ENCODE measurements around the gene SPAAR. TPM values are rescaled to one million over a fixed set of nuclear protein-coding genes. Genes with fewer than 3 reads are reported as not detected.

Gene SPAAR
- total and polyA plus RNA-seq, 9 of the 15 experiments (the other 6 are each of a cell fraction or from before 2014, with no cell fraction given) = not detected

DNA sequence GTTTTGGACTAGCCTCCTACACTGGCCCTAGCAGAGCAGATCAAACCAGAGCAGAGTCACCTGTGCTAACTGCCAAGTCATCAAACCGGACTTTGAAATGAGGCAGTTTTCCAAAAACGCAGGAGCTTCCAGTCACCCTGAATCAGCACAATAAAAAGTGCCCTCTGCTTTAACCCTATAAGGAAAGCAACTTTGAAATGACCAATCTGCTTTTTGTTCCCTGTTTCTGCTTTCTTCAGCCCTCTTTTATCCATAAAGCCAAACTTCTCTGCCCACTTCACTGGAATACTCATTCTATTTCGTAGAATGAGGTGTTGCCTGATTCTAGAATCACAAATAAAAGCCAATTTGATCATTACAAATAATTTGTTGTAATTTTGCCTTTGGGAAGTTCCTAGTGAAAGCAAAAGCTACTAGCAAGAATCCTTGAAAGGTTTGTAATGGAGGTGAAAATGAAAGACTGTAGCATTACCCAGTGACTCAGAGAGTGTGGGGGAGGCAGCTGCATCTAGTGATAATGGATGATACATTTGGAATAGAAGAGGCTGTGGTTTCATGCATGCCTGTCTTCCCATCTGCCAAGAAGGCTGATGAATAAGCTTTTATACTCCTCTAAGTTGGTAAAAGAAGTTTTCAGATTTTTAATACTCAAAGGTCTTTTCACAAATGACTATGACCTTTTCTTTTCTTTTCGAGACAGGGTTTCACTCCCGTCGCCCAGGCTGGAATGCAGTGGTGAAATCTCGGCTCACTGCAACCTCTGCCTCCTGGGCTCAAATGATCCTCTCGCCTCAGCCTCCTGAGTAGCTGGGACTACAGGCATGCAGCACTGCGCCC is 14.9 kb downstream of the SPAAR start (continued):
- TF ChIP-seq, protein P1, sequence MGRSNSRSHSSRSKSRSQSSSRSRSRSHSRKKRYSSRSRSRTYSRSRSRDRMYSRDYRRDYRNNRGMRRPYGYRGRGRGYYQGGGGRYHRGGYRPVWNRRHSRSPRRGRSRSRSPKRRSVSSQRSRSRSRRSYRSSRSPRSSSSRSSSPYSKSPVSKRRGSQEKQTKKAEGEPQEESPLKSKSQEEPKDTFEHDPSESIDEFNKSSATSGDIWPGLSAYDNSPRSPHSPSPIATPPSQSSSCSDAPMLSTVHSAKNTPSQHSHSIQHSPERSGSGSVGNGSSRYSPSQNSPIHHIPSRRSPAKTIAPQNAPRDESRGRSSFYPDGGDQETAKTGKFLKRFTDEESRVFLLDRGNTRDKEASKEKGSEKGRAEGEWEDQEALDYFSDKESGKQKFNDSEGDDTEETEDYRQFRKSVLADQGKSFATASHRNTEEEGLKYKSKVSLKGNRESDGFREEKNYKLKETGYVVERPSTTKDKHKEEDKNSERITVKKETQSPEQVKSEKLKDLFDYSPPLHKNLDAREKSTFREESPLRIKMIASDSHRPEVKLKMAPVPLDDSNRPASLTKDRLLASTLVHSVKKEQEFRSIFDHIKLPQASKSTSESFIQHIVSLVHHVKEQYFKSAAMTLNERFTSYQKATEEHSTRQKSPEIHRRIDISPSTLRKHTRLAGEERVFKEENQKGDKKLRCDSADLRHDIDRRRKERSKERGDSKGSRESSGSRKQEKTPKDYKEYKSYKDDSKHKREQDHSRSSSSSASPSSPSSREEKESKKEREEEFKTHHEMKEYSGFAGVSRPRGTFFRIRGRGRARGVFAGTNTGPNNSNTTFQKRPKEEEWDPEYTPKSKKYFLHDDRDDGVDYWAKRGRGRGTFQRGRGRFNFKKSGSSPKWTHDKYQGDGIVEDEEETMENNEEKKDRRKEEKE (IDR thresholded peaks at IDR 0.05; ENCODE audit: borderline replicate concordance in 1 of 2, control insufficient read depth in 1 of 2, low read depth in 2 of 2, low read length in 1 of 2) = no peak
- no peak for TF ChIP-seq HDAC3 (IDR thresholded peaks at IDR 0.05; ENCODE audit: borderline replicate concordance, partially characterized antibody)
- no peak for TF ChIP-seq SP2 (IDR thresholded peaks at IDR 0.05; ENCODE audit: extremely low read depth, low read depth, low read length, poor library complexity, severe bottlenecking)
- TF ChIP-seq, protein P2, sequence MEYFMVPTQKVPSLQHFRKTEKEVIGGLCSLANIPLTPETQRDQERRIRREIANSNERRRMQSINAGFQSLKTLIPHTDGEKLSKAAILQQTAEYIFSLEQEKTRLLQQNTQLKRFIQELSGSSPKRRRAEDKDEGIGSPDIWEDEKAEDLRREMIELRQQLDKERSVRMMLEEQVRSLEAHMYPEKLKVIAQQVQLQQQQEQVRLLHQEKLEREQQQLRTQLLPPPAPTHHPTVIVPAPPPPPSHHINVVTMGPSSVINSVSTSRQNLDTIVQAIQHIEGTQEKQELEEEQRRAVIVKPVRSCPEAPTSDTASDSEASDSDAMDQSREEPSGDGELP (CRISPR knock-in tag; IDR thresholded peaks at IDR 0.05; ENCODE audit: borderline replicate concordance) = no peak; the same call in 1 of the 2 replicates
- TF ChIP-seq, protein P3, sequence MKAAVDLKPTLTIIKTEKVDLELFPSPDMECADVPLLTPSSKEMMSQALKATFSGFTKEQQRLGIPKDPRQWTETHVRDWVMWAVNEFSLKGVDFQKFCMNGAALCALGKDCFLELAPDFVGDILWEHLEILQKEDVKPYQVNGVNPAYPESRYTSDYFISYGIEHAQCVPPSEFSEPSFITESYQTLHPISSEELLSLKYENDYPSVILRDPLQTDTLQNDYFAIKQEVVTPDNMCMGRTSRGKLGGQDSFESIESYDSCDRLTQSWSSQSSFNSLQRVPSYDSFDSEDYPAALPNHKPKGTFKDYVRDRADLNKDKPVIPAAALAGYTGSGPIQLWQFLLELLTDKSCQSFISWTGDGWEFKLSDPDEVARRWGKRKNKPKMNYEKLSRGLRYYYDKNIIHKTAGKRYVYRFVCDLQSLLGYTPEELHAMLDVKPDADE (conservative IDR thresholded peaks at IDR 0.05; ENCODE audit: control insufficient read depth, low read depth, low read length) = no peak
- TF ChIP-seq ZNF282 (CRISPR knock-in tag; IDR thresholded peaks at IDR 0.05) = no peak
- TF ChIP-seq XRCC3 (IDR thresholded peaks at IDR 0.05) = no peak
- peak; percentile 71 for TF ChIP-seq STAT5A (IDR thresholded peaks at IDR 0.05; ENCODE audit: borderline replicate concordance, low read length)
- no peak for TF ChIP-seq MTF1 (CRISPR knock-in tag; IDR thresholded peaks at IDR 0.05; ENCODE audit: borderline replicate concordance)
- no peak for TF ChIP-seq ZNF77 (CRISPR knock-in tag; IDR thresholded peaks at IDR 0.05)
- peak; percentile 64 for TF ChIP-seq RBBP5 (IDR thresholded peaks at IDR 0.05; ENCODE audit: borderline replicate concordance, insufficient read depth, low read length, poor library complexity, severe bottlenecking)
- peak; percentile 91 for TF ChIP-seq EGR1 (conservative IDR thresholded peaks at IDR 0.05)
- TF ChIP-seq TAL1 (IDR thresholded peaks at IDR 0.05) = peak; percentile 80
- TF ChIP-seq HMG20A (CRISPR knock-in tag; conservative IDR thresholded peaks at IDR 0.05) = no peak
- TF ChIP-seq ZKSCAN3 (CRISPR knock-in tag; IDR thresholded peaks at IDR 0.05) = no peak
- no peak for TF ChIP-seq PURB (CRISPR knock-in tag; IDR thresholded peaks at IDR 0.05; ENCODE audit: low read depth)
- no peak for TF ChIP-seq RHOXF2B (CRISPR knock-in tag; conservative IDR thresholded peaks at IDR 0.05)
- no peak for TF ChIP-seq SRSF1 (IDR thresholded peaks at IDR 0.05; ENCODE audit: low read depth, low read length)
- peak; percentile 50; the same call in 1 of the 2 replicates for TF ChIP-seq ZNF766 (CRISPR knock-in tag; conservative IDR thresholded peaks at IDR 0.05)
- TF ChIP-seq CC2D1A (IDR thresholded peaks at IDR 0.05) = no peak
- TF ChIP-seq LCOR (CRISPR knock-in tag; IDR thresholded peaks at IDR 0.05) = peak; percentile 73

All from K562 (cell line).